AG04450 (cell line): ENCODE results near the gene EIF3L. TPM values are rescaled to one million over a fixed set of nuclear protein-coding genes. Genes with fewer than 3 reads are reported as not detected.

Experiments
- CTCF ChIA-PET: fragments of 300-600, 350-600 bp; formaldehyde crosslinking; extraction: SDS; loops from one replicate; lab custom pipeline; 2022; ENCODE audit warnings: antibody characterized with exemption, inconsistent platforms; lab: Charles Lee
- POLR2A ChIA-PET: fragments of 350-600 bp; formaldehyde crosslinking; extraction: SDS; loops from one replicate; lab custom pipeline; 2021; ENCODE audit warnings: antibody characterized with exemption, inconsistent platforms; lab: Yijun Ruan, JAX
- DNase-seq: peaks from one replicate; pipeline ENCODE4 v3.0.0-alpha.2; 2011; ENCODE audit warnings: low read depth, low spot score
- H3K27ac ChIP-seq: one replicate; pipeline ENCODE4 v1.5.1; 2012; ENCODE audit warnings: low read depth, low read length, control low read depth
- H3K27me3 ChIP-seq: one replicate; pipeline ENCODE4 v1.6.0; 2012; ENCODE audit warnings: low read length; ENCODE audit not compliant: control insufficient read depth, insufficient read depth
- H3K4me3 ChIP-seq: 2 replicates; pipeline ENCODE4 v1.5.1; 2011; ENCODE audit warnings: mild to moderate bottlenecking, low read depth, low read length, control low read depth
- H3K9me3 ChIP-seq: 2 replicates; pipeline ENCODE4 v1.5.1; 2012; ENCODE audit warnings: low read length; ENCODE audit not compliant: control insufficient read depth, insufficient read depth
- CTCF ChIP-seq: IDR thresholded peaks from 2 replicates; pipeline ENCODE4 v1.5.1; 2011; ENCODE audit warnings: low read depth, low read length, control low read depth, inconsistent platforms
- polyA plus RNA-seq: library from polyadenylated mRNA; depleted of rRNA; stranded (reverse); fragments of >200 nt; gene quantifications from 2 replicates; pipeline ENCODE4 v1.2.3, GENCODE V29; 2011

Gene EIF3L
- polyA plus RNA-seq, 1 experiment, result 833 TPM

GRCh38 chr22:37843741-37844089 lies 5.5 kb upstream of the EIF3L start:
- Histone ChIP-seq H3K9me3 (peaks cover 4% of the 10 kb centered on the region; the same call in 1 of the 2 replicates), H3K27me3 (no peaks in the 10 kb centered on the region), H3K27ac (peak overlapping the region; percentile 61), H3K4me3 (peak overlapping the region; percentile 69)
- ChIA-PET POLR2A (interaction anchor here (0.8 to 1.7 kb wide), 4 partner anchors 18 to 53 kb away, joined by 3 to 6 read pairs (median 4); partner anchors contain the start of gene GCAT), CTCF (interaction anchor here (0.5 to 3.8 kb wide), 5 partner anchors 20 to 236 kb away, joined by 3 to 28 read pairs (median 4); no protein-coding TSS in a partner anchor)
- no peak for TF ChIP-seq CTCF
- DNase-seq, result no peak

GRCh38 chr22:37844904-37845329 lies 4.3 kb upstream of the EIF3L start:
- ChIA-PET CTCF (interaction anchor here (1.0 kb wide), 1 partner anchor 28 kb away, joined by 4 read pairs; no protein-coding TSS in a partner anchor), POLR2A (interaction anchor here (0.5 to 1.5 kb wide), 3 partner anchors 18 to 27 kb away, joined by 3 to 6 read pairs (median 5); no protein-coding TSS in a partner anchor)
- H3K9me3 ChIP-seq, result peaks cover 4% of the 10 kb centered on the region; the same call in 1 of the 2 replicates
- peak overlapping the region; percentile 65 for H3K27ac ChIP-seq
- peak overlapping the region; percentile 45 for H3K4me3 ChIP-seq
- no peak for TF ChIP-seq CTCF
- no peak for DNase-seq
- no peaks in the 10 kb centered on the region for H3K27me3 ChIP-seq

- TF ChIP-seq CTCF, result no peak
- no peak overlapping the region for H3K27ac ChIP-seq
- DNase-seq, result no peak
- peaks cover 4% of the 10 kb centered on the region; the same call in 1 of the 2 replicates for H3K9me3 ChIP-seq
- ChIA-PET CTCF (interaction anchor here (1.0 to 1.5 kb wide), 2 partner anchors 29 to 41 kb away, joined by 3 read pairs; no protein-coding TSS in a partner anchor), POLR2A (no interaction called here)
- no peak overlapping the region for H3K4me3 ChIP-seq
- H3K27me3 ChIP-seq, result no peaks in the 10 kb centered on the region
Observed at GRCh38 chr22:37846433-37846832, 2.8 kb upstream of the EIF3L start.

GRCh38 chr22:37848587-37849088 lies 581 bp upstream of the EIF3L start:
- TF ChIP-seq CTCF, result no peak
- Histone ChIP-seq H3K9me3 (peaks cover 4% of the 10 kb centered on the region; the same call in 1 of the 2 replicates), H3K4me3 (peak overlapping the region; percentile 99), H3K27me3 (no peaks in the 10 kb centered on the region), H3K27ac (peak overlapping the region; percentile 87)
- ChIA-PET POLR2A (interaction anchor here (0.6 kb wide), 1 partner anchor 30 kb away, joined by 4 read pairs; no protein-coding TSS in a partner anchor), CTCF (interaction anchor here (1.5 kb wide), 1 partner anchor 13 kb away, joined by 3 read pairs; no protein-coding TSS in a partner anchor)
- DNase-seq, result no peak

- ChIA-PET POLR2A (no interaction called here), CTCF (interaction anchor here (0.9 to 1.4 kb wide), 3 partner anchors 13 to 37 kb away, joined by 3 to 11 read pairs (median 3); no protein-coding TSS in a partner anchor)
- H3K9me3 ChIP-seq, result no peaks in the 10 kb centered on the region; the same call in 1 of the 2 replicates
Observed at GRCh38 chr22:37850801-37851200, 1.6 kb downstream of the EIF3L start.

More at GRCh38 chr22:37850801-37851200, 1.6 kb downstream of the EIF3L start:
- no peak for TF ChIP-seq CTCF
- Histone ChIP-seq H3K27me3 (no peaks in the 10 kb centered on the region), H3K4me3 (no peak overlapping the region), H3K27ac (no peak overlapping the region)
- no peak for DNase-seq
